Fibroblast of the aortic adventitia (primary cell): ENCODE measurements around the gene UPB1. TPM values are rescaled to one million over a fixed set of nuclear protein-coding genes. Genes with fewer than 3 reads are reported as not detected.
"Not testable (repeated sequence)": the region's sequence is repeated elsewhere in the genome, so short reads cannot be mapped to it uniquely, and the experiment has no call there.

ENCODE experiments used
- DNase-seq: peaks from one replicate; pipeline ENCODE4 v3.0.0-alpha.2; 2010; ENCODE audit warnings: low read depth
- H3K4me3 ChIP-seq: 2 replicates; pipeline ENCODE4 v1.5.1; 2011; ENCODE audit warnings: low read depth, mild to moderate bottlenecking, control low read depth, low read length, moderate library complexity
- CTCF ChIP-seq: IDR thresholded peaks from 2 replicates; pipeline ENCODE4 v1.5.1; 2011; ENCODE audit warnings: mild to moderate bottlenecking, low read length, control low read depth, inconsistent platforms; ENCODE audit not compliant: insufficient read depth
- total RNA-seq: library from RNA; depleted of rRNA; stranded (reverse); fragments of >200 nt; gene quantifications from 2 replicates; pipeline ENCODE4 v1.2.3, GENCODE V29; 2012; ENCODE audit warnings: low replicate concordance

The UPB1 gene
- total RNA-seq, 1 donor: not detected

GRCh38 chr22:24525416-24526037 is 30.4 kb downstream of the UPB1 start:
- peak; percentile 94 for TF ChIP-seq CTCF
- no peak overlapping the region for H3K4me3 ChIP-seq
- peak; percentile 72 for DNase-seq

- H3K4me3 ChIP-seq: no peak overlapping the region
- DNase-seq: peak; percentile 34
- no peak for TF ChIP-seq CTCF
Measured at GRCh38 chr22:24526191-24526590, 31.1 kb downstream of the UPB1 start.

GRCh38 chr22:24529898-24530297 is 34.8 kb downstream of the UPB1 start:
- no peak for TF ChIP-seq CTCF
- DNase-seq: no peak
- no peak overlapping the region for H3K4me3 ChIP-seq

GRCh38 chr22:24530968-24531367 is 35.8 kb downstream of the UPB1 start:
- H3K4me3 ChIP-seq, DNase-seq: not testable (repeated sequence)

- DNase-seq: no peak
- no peak for TF ChIP-seq CTCF
- no peak overlapping the region for H3K4me3 ChIP-seq
Measured at GRCh38 chr22:24532075-24532474, 36.9 kb downstream of the UPB1 start.

GRCh38 chr22:24535348-24535747 is 40.2 kb downstream of the UPB1 start:
- no peak overlapping the region for H3K4me3 ChIP-seq
- no peak for DNase-seq
- no peak for TF ChIP-seq CTCF

GRCh38 chr22:24536089-24536488 is 41.0 kb downstream of the UPB1 start:
- TF ChIP-seq CTCF: no peak
- H3K4me3 ChIP-seq: no peak overlapping the region
- DNase-seq: no peak
